Uterus (tissue), 2 donors: Measurements from ENCODE around the gene MORN3.

ENCODE experiments used
- CTCF ChIP-seq, 4 experiments: fragments of 200-600 bp in 2 of 4; fragments of 450-650 bp in 2 of 4; sonication (generic) in 2 of 4; IDR thresholded peaks; one replicate each; pipeline ENCODE4 v1.5.1; 2016 to 2019; ENCODE audit warnings: antibody characterized with exemption in 4 of 4, mild to moderate bottlenecking in 2 of 4, moderate library complexity in 1 of 4
- POLR2A ChIP-seq, 2 donors: fragments of 450-650 bp; IDR thresholded peaks; one replicate each; pipeline ENCODE4 v1.6.1; 2016; ENCODE audit warnings: antibody characterized with exemption in 2 of 2, mild to moderate bottlenecking in 1 of 2, moderate library complexity in 1 of 2

GRCh38 chr12:121713257-121713777 is 43.9 kb upstream of the MORN3 start:
- TF ChIP-seq CTCF (IDR thresholded peaks at IDR 0.05), result no peak
- TF ChIP-seq POLR2A (IDR thresholded peaks at IDR 0.05), result no peak
